HG02642 (cell line): ENCODE measurements around the gene VSIG10L2.

Source experiments
- ATAC-seq: cut with Tn5 transposase; IDR thresholded peaks from one replicate; pipeline ENCODE4 v1.9.1; 2021; ENCODE audit warnings: mild to moderate bottlenecking; ENCODE audit not compliant: unreplicated experiment, poor library complexity

The VSIG10L2 gene

GRCh38 chr11:125994509-125994908 is 48.7 kb downstream of the VSIG10L2 start:
- no peak for ATAC-seq

- peak; percentile 62 for ATAC-seq
Measured at GRCh38 chr11:125995313-125995712, 49.5 kb downstream of the VSIG10L2 start.

- ATAC-seq, result no peak
Measured at GRCh38 chr11:125998267-125998666, 52.4 kb downstream of the VSIG10L2 start.

GRCh38 chr11:125999234-125999880 is 53.5 kb downstream of the VSIG10L2 start:
- no peak for ATAC-seq

- no peak for ATAC-seq
Measured at GRCh38 chr11:126002181-126002580, 56.3 kb downstream of the VSIG10L2 start.
